Parathyroid adenoma (tissue), 2 donors: Measurements from ENCODE around the gene HES6.

Experiments
- H2AFZ ChIP-seq: fragments of 300-600 bp; sonication (generic); one replicate; pipeline ENCODE4 v1.7.0; 2017; ENCODE audit warnings: antibody characterized with exemption, mild to moderate bottlenecking
- H3K27ac ChIP-seq: fragments of 300-600 bp; sonication (generic); one replicate; pipeline ENCODE4 v1.7.0; 2017
- H3K27me3 ChIP-seq: fragments of 300-600 bp; sonication (generic); one replicate; pipeline ENCODE4 v1.7.0; 2017; ENCODE audit warnings: low read length; ENCODE audit not compliant: control insufficient read depth, insufficient read depth
- H3K36me3 ChIP-seq: fragments of 300-600 bp; sonication (generic); one replicate; pipeline ENCODE4 v1.7.0; 2017; ENCODE audit warnings: low read length; ENCODE audit not compliant: control insufficient read depth, insufficient read depth
- H3K4me1 ChIP-seq: fragments of 300-600 bp; sonication (generic); one replicate; pipeline ENCODE4 v1.7.0; 2017; ENCODE audit warnings: control low read depth
- H3K4me2 ChIP-seq: fragments of 300-600 bp; sonication (generic); one replicate; pipeline ENCODE4 v1.7.0; 2017; ENCODE audit warnings: low read length
- H3K4me3 ChIP-seq: fragments of 300-600 bp; sonication (generic); one replicate; pipeline ENCODE4 v1.7.0; 2017; ENCODE audit warnings: low read depth, low read length
- H3K79me2 ChIP-seq: fragments of 300-600 bp; sonication (generic); one replicate; pipeline ENCODE4 v1.7.0; 2017; ENCODE audit warnings: control low read depth
- H3K9ac ChIP-seq: fragments of 300-600 bp; sonication (generic); one replicate; pipeline ENCODE4 v1.7.0; 2017; ENCODE audit warnings: mild to moderate bottlenecking
- H3K9me3 ChIP-seq: fragments of 300-600 bp; sonication (generic); one replicate; pipeline ENCODE4 v1.7.0; 2017; ENCODE audit warnings: low read length; ENCODE audit not compliant: control insufficient read depth
- CTCF ChIP-seq: fragments of 300-600 bp; sonication (generic); IDR thresholded peaks from one replicate; pipeline ENCODE4 v1.7.0; 2017; ENCODE audit warnings: antibody characterized with exemption, mild to moderate bottlenecking
- donor health status: primary hyperparathyroidism.

HES6 gene

DNA sequence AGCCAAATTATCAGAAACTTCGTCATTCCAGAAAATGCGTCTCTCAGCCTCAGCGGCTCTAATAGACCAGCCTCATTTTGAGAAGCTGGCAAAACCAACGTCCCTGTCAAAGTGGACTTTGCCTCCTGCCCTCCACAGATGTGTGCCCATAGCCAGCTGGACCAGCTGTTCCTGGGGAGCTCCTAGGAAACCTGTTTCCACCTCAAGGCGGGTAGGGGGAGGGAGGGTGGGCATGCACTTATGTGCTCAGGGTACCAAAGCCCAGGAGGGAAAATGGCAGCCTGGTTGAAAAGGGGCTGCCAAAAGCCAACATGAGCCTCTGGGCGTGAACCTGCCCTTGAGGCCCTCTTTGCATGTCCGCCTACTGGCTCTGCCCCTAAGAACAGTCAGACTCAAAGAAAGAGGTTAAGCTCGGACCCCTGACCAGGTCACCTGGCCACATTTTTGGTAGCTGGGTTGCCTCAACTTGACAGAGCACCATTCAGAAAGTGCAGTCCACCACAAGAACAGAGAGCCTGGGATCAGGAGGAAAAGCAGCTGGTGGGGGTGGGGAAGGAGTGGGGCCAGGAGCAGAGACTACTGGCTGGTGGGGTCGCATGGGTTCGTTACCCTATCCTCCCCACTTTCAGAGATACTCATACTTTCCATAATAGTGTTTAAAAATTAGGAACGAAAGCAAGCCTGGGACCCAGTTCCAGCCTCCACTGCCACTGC lies 45.1 kb upstream of the HES6 start:
- no peak overlapping the region for H3K4me2 ChIP-seq
- H3K9me3 ChIP-seq = no peaks in the 10 kb centered on the region
- H3K27me3 ChIP-seq = no peaks in the 10 kb centered on the region
- no peaks in the 10 kb centered on the region for H3K36me3 ChIP-seq
- H3K9ac ChIP-seq = no peak overlapping the region
- no peak for TF ChIP-seq CTCF
- H3K4me1 ChIP-seq = no peaks in the 10 kb centered on the region
- no peak overlapping the region for H3K27ac ChIP-seq
- peaks cover 15% of the 10 kb centered on the region for H3K79me2 ChIP-seq
- no peak overlapping the region for H2AFZ ChIP-seq
- no peak overlapping the region for H3K4me3 ChIP-seq

GRCh38 chr2:238282861-238283738 lies 43.3 kb upstream of the HES6 start:
- no peak for TF ChIP-seq CTCF
- H3K4me1 ChIP-seq = no peaks in the 10 kb centered on the region

DNA sequence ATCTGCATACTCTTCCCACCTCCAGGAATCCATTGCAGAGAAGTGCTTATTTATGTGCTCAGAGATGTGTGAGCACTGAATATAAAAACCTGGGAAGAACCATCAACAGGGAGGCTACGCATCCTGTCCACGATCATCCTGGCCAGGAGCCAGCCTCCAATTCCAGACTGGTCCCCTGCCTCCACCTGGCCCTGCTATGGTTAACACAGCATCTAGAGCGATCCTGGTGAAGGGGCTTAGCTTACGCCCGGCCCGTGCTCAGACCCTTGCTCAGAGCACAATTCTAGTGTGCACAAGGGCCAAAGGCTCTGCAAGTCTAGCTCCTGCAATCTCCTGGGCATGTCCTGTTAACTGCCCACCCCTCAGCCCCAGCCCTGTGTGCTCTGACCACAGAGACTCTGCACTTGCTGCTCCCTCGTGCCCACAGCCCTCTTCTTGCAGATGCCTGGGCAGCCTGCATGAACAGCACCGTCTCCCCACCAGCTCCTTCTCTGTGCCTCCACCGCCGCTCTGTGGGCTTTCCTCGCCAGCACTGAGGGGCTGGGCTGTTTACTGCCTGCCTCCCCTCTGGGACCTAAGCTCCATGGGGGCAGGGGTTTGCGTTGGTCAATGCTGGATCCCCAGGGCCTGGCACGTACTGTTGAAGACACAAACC lies 42.1 kb upstream of the HES6 start:
- no peak for TF ChIP-seq CTCF
- H3K27ac ChIP-seq = no peak overlapping the region
- no peak overlapping the region for H3K9ac ChIP-seq
- H2AFZ ChIP-seq = no peak overlapping the region
- H3K4me2 ChIP-seq = no peak overlapping the region
- H3K9me3 ChIP-seq = no peaks in the 10 kb centered on the region
- H3K79me2 ChIP-seq = peaks cover 12% of the 10 kb centered on the region
- H3K27me3 ChIP-seq = no peaks in the 10 kb centered on the region
- no peaks in the 10 kb centered on the region for H3K4me1 ChIP-seq
- H3K36me3 ChIP-seq = no peaks in the 10 kb centered on the region
- no peak overlapping the region for H3K4me3 ChIP-seq

More at GRCh38 chr2:238282861-238283738, 43.3 kb upstream of the HES6 start:
- Histone ChIP-seq H2AFZ (no peak overlapping the region), H3K27ac (no peak overlapping the region), H3K9me3 (no peaks in the 10 kb centered on the region), H3K9ac (no peak overlapping the region), H3K79me2 (peaks cover 14% of the 10 kb centered on the region), H3K4me2 (no peak overlapping the region), H3K4me3 (no peak overlapping the region), H3K27me3 (no peaks in the 10 kb centered on the region), H3K36me3 (no peaks in the 10 kb centered on the region)

DNA sequence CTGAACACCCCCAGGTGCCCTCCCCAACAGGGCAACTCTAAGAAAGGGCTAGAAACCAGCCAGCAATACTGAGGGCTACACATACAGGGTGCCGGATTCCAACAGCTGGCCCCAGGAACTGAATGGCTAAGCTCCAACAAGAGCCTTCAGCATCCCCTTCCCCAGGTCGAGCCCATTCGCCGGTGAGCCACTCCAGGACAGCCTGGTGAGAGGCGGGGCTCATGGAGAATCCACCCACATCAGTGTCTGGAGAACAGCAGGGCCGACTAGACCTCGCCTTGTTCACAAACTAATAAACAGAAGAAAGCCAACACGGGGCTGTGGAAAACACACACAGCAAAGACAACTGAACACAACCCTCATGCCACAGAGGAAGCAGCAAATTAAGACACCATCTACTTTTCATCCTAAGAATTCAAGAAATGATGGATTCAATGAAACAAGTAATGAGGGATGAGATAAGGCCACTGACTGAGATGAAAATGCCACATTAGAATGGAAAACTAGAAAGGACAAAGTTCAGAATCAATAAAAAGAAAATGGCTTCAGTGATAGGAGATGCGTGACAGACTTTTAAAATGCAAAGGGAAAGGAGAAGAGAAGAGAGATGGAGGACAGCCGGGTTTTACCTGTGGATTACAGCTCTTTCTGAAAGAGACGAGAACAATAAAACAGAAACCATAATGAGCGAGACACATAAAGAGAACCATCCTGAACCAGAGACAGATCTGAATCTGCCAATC lies 40.4 kb upstream of the HES6 start:
- Histone ChIP-seq H3K4me3 (no peak overlapping the region), H2AFZ (no peak overlapping the region), H3K4me1 (no peaks in the 10 kb centered on the region), H3K79me2 (peaks cover 6% of the 10 kb centered on the region), H3K36me3 (no peaks in the 10 kb centered on the region), H3K27ac (no peak overlapping the region), H3K9ac (no peak overlapping the region), H3K27me3 (no peaks in the 10 kb centered on the region), H3K4me2 (no peak overlapping the region), H3K9me3 (no peaks in the 10 kb centered on the region)
- no peak for TF ChIP-seq CTCF
